Heart right ventricle (tissue), 16 donors: ENCODE measurements around the gene CEP350. TPM values are rescaled to one million over a fixed set of nuclear protein-coding genes. Genes with fewer than 3 reads are reported as not detected.

Experiments used
- ATAC-seq, 8 donors: fragments of 200-7000 bp; cut with Tn5 transposase; one replicate each; pipeline ENCODE4 v1.9.1; 2020; ENCODE audit warnings: mild to moderate bottlenecking in 8 of 8, moderate library complexity in 8 of 8, moderate number of reproducible peaks in 1 of 8
- DNase-seq, 2 donors: peaks; one replicate each; pipeline ENCODE4 v3.0.0-alpha.2; 2020
- H3K27ac ChIP-seq, 10 donors: fragments of 200-600 bp; sonication (generic) in 2 of 10; one replicate each; pipeline versions ENCODE4 v1.5.0 to v1.8.0; 2020 to 2022; ENCODE audit warnings: mild to moderate bottlenecking in 3 of 10
- H3K27me3 ChIP-seq, 7 donors: fragments of 200-600 bp; one replicate each; pipeline ENCODE4 v1.8.0; 2021 to 2022; ENCODE audit warnings: mild to moderate bottlenecking in 2 of 7
- H3K36me3 ChIP-seq, 9 donors: fragments of 200-600 bp; sonication (generic) in 1 of 9; one replicate each; pipeline versions ENCODE4 v1.5.0 to v1.8.0; 2020 to 2022; ENCODE audit warnings: mild to moderate bottlenecking in 2 of 9
- H3K4me1 ChIP-seq, 9 donors: fragments of 200-600 bp; sonication (generic) in 1 of 9; one replicate each; pipeline versions ENCODE4 v1.5.0 to v1.8.0; 2020 to 2022; ENCODE audit warnings: mild to moderate bottlenecking in 4 of 9
- H3K4me3 ChIP-seq, 10 donors: fragments of 200-600 bp; sonication (generic) in 2 of 10; one replicate each; pipeline versions ENCODE4 v1.5.0 to v1.8.0; 2020 to 2022; ENCODE audit warnings: mild to moderate bottlenecking in 7 of 10, moderate library complexity in 2 of 10
- H3K9me3 ChIP-seq, 11 donors: fragments of 200-600 bp in 10 of 11; sonication (generic) in 2 of 11; one replicate each; pipeline versions ENCODE4 v1.5.0 to v1.8.0; 2013 to 2022; ENCODE audit warnings: mild to moderate bottlenecking in 2 of 11, control low read depth in 1 of 11, moderate library complexity in 1 of 11
- WGBS, 2 donors: extraction: QIAGEN DNeasy Blood & Tissue Kit; methylation state at CpG; one replicate each; pipeline ENCODE4 v1.1.7; 2013; ENCODE audit warnings: inconsistent platforms in 1 of 2; 5-methylcytosine and 5-hydroxymethylcytosine counted together
- intact Hi-C, 10 donors: fragments of 100-400 bp; cut with DNase I; formaldehyde crosslinking; loops; one replicate each; pipeline versions ENCODE4 v1.11.1 to v1.14.2; 2022
- polyA plus RNA-seq, 2 donors: library from polyadenylated mRNA; stranded (reverse); fragments of 200-250 nt; gene quantifications; one replicate each; pipeline ENCODE4 v1.2.3, GENCODE V29; 2013
- total RNA-seq, 10 donors: library from RNA; stranded (reverse); fragmentation: NEBNext Ultra II Directional in 3 of 10; extraction: Animal tissue kit (Norgen Biotek cat#: 25700) in 3 of 10; gene quantifications; one replicate each; pipeline versions ENCODE4 v1.2.1 to v1.2.4, GENCODE V29; 2021 to 2023
- TF ChIP-seq, protein P1 (sequence below), 9 donors: fragments of 200-600 bp; sonication (generic) in 2 of 9; IDR thresholded peaks; one replicate each; pipeline versions ENCODE4 v1.5.0 to v1.8.0; 2021 to 2022; ENCODE audit warnings: antibody characterized with exemption in 9 of 9, mild to moderate bottlenecking in 5 of 9, moderate library complexity in 1 of 9
- donor health status: Arrhythmogenic right ventricular cardiomyopathy.
- donor health status: ischemic (EF 13 %, LVEDD 7.1; RV severe dilation, severe dysfunction).
- donor health status: healthy with polysubstance abuse.
- donor health status: DM: no; HTN: yes; CAD: no.
- donor health status: DM: no; HTN: no; CAD: no.
- donor health status: ischemic (EF 25% LVEDD 6.9; RV normal size, moderate dysfunction).
- donor health status: ischemic (EF 25% LVEDD 5.7; RV mildly dilated, moderate dysfunction).
- donor health status: healthy.
- donor health status: DM: yes; HTN: yes; CAD: no.
- donor health status: Ischemic cardiomyopathy.
- donor health status: ischemic (EF 35%, LVEDD 5.7; RV mildly dilated, moderate dysfunction).
- donor health status: nonischemic (EF 11% LVEDD 7.7; RV severe dilation, severe dysfunction).
- donor health status: DM: yes; HTN: yes; CAD: no.
- donor health status: PGD.
- donor health status: ischemic (EF 29% LVEDD 5.4; RV normal size, mild dysfunction).
- donor health status: nonischemic (EF 23%, LVEDD 6.1; RV moderate dilation, normal function).

Gene CEP350
- total and polyA plus RNA-seq, 12 donors = 3.7 to 46.3 (median 37.7) TPM

DNA sequence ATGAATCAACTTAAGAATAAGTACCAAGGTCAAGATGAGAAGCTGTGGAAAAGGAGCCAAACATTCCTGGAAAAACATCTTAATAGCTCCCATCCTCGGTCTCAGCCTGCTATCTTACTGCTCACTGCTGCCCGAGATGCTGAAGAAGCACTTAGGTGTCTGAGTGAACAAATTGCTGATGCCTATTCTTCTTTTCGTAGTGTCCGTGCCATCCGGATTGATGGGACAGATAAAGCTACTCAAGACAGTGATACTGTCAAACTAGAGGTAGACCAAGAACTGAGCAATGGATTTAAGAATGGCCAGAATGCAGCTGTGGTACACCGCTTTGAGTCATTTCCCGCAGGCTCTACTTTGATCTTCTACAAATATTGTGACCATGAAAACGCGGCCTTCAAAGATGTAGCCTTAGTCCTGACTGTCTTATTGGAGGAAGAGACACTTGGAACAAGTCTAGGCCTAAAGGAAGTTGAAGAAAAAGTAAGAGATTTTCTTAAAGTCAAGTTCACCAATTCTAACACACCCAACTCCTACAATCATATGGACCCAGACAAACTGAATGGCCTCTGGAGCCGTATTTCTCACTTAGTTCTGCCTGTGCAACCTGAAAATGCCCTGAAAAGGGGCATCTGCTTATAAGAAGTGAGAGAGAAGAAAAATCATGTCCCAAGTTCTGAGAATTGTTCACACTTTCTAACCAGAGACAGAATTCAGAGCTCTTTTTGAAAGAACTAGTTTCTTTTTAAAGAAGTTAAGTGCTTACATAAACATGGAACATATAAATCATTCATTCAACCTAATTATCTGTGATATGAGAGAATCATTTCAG lies 36.8 kb upstream of the CEP350 start:
- ATAC-seq (no peak), DNase-seq (no peak)
- TF ChIP-seq, protein P1, sequence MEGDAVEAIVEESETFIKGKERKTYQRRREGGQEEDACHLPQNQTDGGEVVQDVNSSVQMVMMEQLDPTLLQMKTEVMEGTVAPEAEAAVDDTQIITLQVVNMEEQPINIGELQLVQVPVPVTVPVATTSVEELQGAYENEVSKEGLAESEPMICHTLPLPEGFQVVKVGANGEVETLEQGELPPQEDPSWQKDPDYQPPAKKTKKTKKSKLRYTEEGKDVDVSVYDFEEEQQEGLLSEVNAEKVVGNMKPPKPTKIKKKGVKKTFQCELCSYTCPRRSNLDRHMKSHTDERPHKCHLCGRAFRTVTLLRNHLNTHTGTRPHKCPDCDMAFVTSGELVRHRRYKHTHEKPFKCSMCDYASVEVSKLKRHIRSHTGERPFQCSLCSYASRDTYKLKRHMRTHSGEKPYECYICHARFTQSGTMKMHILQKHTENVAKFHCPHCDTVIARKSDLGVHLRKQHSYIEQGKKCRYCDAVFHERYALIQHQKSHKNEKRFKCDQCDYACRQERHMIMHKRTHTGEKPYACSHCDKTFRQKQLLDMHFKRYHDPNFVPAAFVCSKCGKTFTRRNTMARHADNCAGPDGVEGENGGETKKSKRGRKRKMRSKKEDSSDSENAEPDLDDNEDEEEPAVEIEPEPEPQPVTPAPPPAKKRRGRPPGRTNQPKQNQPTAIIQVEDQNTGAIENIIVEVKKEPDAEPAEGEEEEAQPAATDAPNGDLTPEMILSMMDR (IDR thresholded peaks at IDR 0.05) = no peak
- H3K27ac ChIP-seq = no peak overlapping the region
- intact Hi-C loops = loop anchor here in 2 of 10 donors (10.0 kb wide), 2 partner anchors 137 to 147 kb away; no protein-coding TSS in a partner anchor
- H3K4me3 ChIP-seq = no peak overlapping the region
- peaks cover 0 to 9% (median 4%) of the 10 kb centered on the region in 9 donors for H3K4me1 ChIP-seq
- peaks cover 0 to 97% (median 65%) of the 10 kb centered on the region in 9 donors for H3K36me3 ChIP-seq
- H3K27me3 ChIP-seq = no peaks in the 10 kb centered on the region
- H3K9me3 ChIP-seq = no peaks in the 10 kb centered on the region
- 85 to 86% methylated on average over 10 of the region's 10 CpGs for WGBS, 2 donors

DNA sequence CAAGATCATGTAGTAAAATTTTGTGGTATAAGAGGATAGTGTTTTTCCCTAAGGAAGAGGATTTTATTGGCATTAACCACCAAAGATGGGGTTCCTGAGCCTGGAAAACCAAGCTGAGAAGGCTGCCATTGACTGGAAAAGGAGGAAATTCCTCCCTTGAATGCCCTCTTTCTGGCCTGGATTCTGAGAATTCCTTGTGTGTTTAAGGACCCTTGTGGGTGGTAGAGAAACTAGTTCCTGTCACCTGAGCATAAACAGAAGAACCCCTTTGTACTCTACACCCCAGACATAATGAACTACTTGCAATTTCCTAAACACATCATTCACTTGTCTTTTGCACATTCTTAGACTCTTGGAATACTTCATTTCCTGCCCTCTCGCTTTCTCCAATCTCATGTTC lies 33.1 kb upstream of the CEP350 start:
- peaks cover 0 to 61% (median 30%) of the 10 kb centered on the region in 9 donors for H3K36me3 ChIP-seq
- no peak for DNase-seq
- no peak overlapping the region for H3K4me3 ChIP-seq
- 86 to 88% methylated on average over 1 of the region's 1 CpG for WGBS, 2 donors
- no peaks in the 10 kb centered on the region for H3K9me3 ChIP-seq
- no peak overlapping the region for H3K27ac ChIP-seq
- no peak for ATAC-seq
- TF ChIP-seq, protein P1 (IDR thresholded peaks at IDR 0.05) = no peak
- intact Hi-C loops = no loop called here
- no peaks in the 10 kb centered on the region for H3K27me3 ChIP-seq
- H3K4me1 ChIP-seq = peaks cover 0 to 15% (median 4%) of the 10 kb centered on the region in 9 donors

DNA sequence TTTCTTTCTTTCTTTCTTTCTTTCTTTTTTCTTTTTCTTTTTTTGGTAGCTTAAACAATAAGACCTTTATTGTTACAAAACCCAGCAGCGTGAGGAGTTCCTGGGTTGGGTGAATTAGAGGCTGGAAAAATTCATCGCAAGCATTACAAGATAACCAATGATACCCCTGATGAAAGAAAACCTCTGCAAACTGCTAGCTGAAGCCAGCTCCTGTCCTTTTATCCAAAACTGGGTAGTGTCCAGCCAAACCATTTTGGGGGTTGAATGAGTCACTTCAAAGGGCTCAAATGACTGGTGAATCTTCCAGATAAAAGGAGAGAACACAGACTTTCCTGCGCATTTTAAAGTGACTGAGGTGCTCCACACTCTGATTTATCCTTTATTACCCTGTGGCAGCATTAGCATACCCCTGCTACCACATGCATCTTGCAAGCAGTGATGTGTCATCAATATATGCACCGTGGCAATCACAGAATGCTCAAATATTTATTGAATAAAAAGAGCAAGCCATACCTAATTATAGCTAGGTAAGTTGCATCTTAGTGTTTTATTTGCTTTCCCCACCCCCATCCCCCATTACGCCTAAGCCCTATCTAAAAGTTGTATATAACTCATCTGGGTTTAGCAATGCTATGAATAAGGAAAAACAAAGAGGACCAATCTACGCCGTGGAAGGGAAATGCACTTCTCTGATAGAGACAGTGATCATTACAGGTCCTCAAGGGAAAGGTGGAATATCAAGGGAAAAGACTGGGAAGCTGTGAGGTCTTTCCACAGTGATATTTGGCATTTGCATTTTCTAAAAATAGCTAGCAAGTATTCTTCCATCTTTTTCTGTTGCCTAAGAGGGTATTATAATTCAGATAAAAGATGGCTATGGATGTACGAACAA lies 32.4 kb upstream of the CEP350 start:
- intact Hi-C loops = no loop called here
- WGBS, 2 donors = 77 to 78% methylated on average over 8 of the region's 8 CpGs
- H3K4me3 ChIP-seq = no peak overlapping the region
- peaks cover 0 to 15% (median 4%) of the 10 kb centered on the region in 9 donors for H3K4me1 ChIP-seq
- TF ChIP-seq, protein P1 (IDR thresholded peaks at IDR 0.05) = no peak
- H3K27me3 ChIP-seq = no peaks in the 10 kb centered on the region
- H3K36me3 ChIP-seq = peaks cover 0 to 53% (median 26%) of the 10 kb centered on the region in 9 donors
- DNase-seq (no peak), ATAC-seq (no peak)
- no peak overlapping the region for H3K27ac ChIP-seq
- no peaks in the 10 kb centered on the region for H3K9me3 ChIP-seq

DNA sequence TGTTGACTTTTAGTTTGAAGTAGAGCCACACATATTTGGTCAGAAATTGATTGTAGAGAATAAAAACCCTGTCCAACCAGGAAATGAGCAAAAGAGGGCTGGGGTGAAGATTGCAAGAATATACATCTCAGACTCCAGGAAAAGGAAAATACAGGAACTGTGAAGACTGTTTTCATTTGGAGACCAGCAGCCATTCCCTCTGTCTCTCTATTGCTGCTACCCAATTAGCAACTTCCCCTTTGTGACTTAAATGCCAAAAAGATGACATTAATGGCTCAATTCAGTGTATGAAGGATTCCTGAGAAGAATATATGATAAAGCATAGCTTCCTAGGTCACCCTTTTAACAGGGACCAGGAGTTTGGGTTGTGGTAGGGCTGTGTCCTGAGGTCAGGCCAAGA lies 31.6 kb upstream of the CEP350 start:
- Histone ChIP-seq H3K27me3 (no peaks in the 10 kb centered on the region), H3K9me3 (no peaks in the 10 kb centered on the region), H3K36me3 (peaks cover 0 to 45% (median 18%) of the 10 kb centered on the region in 9 donors), H3K4me3 (no peak overlapping the region), H3K27ac (no peak overlapping the region), H3K4me1 (peaks cover 0 to 15% (median 4%) of the 10 kb centered on the region in 9 donors)
- TF ChIP-seq, protein P1 (IDR thresholded peaks at IDR 0.05) = no peak
- ATAC-seq (no peak), DNase-seq (no peak)
- intact Hi-C loops = no loop called here
